Measurements from ENCODE around the gene MDM2. TPM values are rescaled to one million over a fixed set of nuclear protein-coding genes. Genes with fewer than 3 reads are reported as not detected.

MDM2 gene
- total RNA-seq, 1 experiment from 2014 or later = 118 TPM

DNA sequence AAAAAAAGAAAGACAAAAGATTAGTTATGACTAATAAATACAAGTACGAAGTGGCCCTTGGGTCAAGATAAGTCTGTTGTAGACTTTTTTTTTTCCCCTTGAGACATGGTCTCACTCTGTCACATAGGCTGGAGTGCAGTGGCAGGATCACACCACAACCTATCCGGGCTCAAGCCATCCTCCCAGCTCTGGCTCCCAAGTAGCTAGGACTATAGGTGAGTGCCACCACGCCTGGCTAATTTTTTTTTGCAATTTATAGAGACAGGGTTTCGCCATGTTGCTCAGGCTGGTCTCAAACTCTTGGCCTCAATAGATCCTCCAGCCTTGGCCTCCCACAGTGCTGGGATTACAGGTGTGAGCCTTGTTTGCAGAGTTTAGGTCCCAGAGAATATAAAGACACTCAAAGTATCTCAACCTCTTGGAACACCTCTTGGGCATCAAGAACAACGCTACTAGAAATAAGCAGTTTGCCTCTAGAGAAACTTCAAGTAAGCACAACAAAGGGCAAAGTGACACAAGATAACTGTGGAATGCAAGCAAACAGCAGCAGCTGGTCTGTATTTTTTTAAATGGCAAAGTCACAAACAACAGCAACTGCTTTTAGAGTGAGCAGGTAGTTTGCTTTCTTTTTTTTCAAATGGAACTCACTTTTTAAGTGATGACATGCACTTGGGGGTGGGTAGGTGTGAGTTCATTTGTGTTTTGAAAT is 3.9 kb upstream of the MDM2 start:
- TF ChIP-seq, protein P1, sequence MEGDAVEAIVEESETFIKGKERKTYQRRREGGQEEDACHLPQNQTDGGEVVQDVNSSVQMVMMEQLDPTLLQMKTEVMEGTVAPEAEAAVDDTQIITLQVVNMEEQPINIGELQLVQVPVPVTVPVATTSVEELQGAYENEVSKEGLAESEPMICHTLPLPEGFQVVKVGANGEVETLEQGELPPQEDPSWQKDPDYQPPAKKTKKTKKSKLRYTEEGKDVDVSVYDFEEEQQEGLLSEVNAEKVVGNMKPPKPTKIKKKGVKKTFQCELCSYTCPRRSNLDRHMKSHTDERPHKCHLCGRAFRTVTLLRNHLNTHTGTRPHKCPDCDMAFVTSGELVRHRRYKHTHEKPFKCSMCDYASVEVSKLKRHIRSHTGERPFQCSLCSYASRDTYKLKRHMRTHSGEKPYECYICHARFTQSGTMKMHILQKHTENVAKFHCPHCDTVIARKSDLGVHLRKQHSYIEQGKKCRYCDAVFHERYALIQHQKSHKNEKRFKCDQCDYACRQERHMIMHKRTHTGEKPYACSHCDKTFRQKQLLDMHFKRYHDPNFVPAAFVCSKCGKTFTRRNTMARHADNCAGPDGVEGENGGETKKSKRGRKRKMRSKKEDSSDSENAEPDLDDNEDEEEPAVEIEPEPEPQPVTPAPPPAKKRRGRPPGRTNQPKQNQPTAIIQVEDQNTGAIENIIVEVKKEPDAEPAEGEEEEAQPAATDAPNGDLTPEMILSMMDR (IDR thresholded peaks at IDR 0.05; ENCODE audit: insufficient read depth in 1 of 2, low read depth in 1 of 2, low read length in 1 of 2, severe bottlenecking in 1 of 2, unreplicated experiment in 1 of 2) = no peak
- Histone ChIP-seq H3K4me1 (peaks cover 29% of the 10 kb centered on the region), H3K9me3 (no peaks in the 10 kb centered on the region), H3K4me3 (ENCODE audit: low read depth, low read length) (no peak overlapping the region), H3K36me3 (ENCODE audit: control insufficient read depth, insufficient read depth, low read length) (no peaks in the 10 kb centered on the region), H3K27me3 (replicated peaks; ENCODE audit: control insufficient read depth, insufficient read depth, low read length) (no peaks in the 10 kb centered on the region)
- Mint-ChIP-seq H3K27ac (ENCODE audit: unreplicated experiment) (peak overlapping the region; percentile 25), H3K36me3 (ENCODE audit: insufficient read depth, unreplicated experiment) (peaks cover 24% of the 10 kb centered on the region), H3K4me3 (ENCODE audit: unreplicated experiment) (no peak overlapping the region), H3K4me1 (ENCODE audit: low read depth, unreplicated experiment) (peaks cover 23% of the 10 kb centered on the region), H3K9me3 (ENCODE audit: unreplicated experiment) (no peaks in the 10 kb centered on the region), H3K27me3 (ENCODE audit: insufficient read depth, unreplicated experiment) (no peaks in the 10 kb centered on the region)
- intact Hi-C loops (cut with micrococcal nuclease; ENCODE audit: unreplicated experiment) = loop anchor here (1.0 kb wide), 1 partner anchor 15 kb away; no protein-coding TSS in a partner anchor
- ChIA-PET POLR2A (no interaction called here), CTCF (no interaction called here)
- no TSS peak for BruUV-seq (replicated peaks)
- DNase-seq = peak in 1 of 2 experiments; percentile 24

- Histone ChIP-seq H3K4me3 (ENCODE audit: low read depth, low read length) (no peak overlapping the region), H3K4me1 (peaks cover 25% of the 10 kb centered on the region), H3K36me3 (ENCODE audit: control insufficient read depth, insufficient read depth, low read length) (no peaks in the 10 kb centered on the region), H3K27me3 (replicated peaks; ENCODE audit: control insufficient read depth, insufficient read depth, low read length) (no peaks in the 10 kb centered on the region), H3K9me3 (no peaks in the 10 kb centered on the region)
- H3K36me3 Mint-ChIP-seq (ENCODE audit: insufficient read depth, unreplicated experiment) = peaks cover 30% of the 10 kb centered on the region
- BruUV-seq (replicated peaks) = no TSS peak
- intact Hi-C loops (cut with micrococcal nuclease; ENCODE audit: unreplicated experiment) = loop anchor here (1.0 kb wide), 1 partner anchor 16 kb away; no protein-coding TSS in a partner anchor
- peak overlapping the region; percentile 25 for H3K27ac Mint-ChIP-seq (ENCODE audit: unreplicated experiment)
- ChIA-PET CTCF (no interaction called here), POLR2A (no interaction called here)
- no peaks in the 10 kb centered on the region for H3K27me3 Mint-ChIP-seq (ENCODE audit: insufficient read depth, unreplicated experiment)
- H3K9me3 Mint-ChIP-seq (ENCODE audit: unreplicated experiment) = no peaks in the 10 kb centered on the region
- no peak overlapping the region for H3K4me3 Mint-ChIP-seq (ENCODE audit: unreplicated experiment)
- TF ChIP-seq, protein P1 (IDR thresholded peaks at IDR 0.05; ENCODE audit: insufficient read depth in 1 of 2, low read depth in 1 of 2, low read length in 1 of 2, severe bottlenecking in 1 of 2, unreplicated experiment in 1 of 2) = no peak
- DNase-seq = peak; percentile 22 to 46
- H3K4me1 Mint-ChIP-seq (ENCODE audit: low read depth, unreplicated experiment) = peaks cover 22% of the 10 kb centered on the region
Observed at GRCh38 chr12:68804657-68805591, 3.1 kb upstream of the MDM2 start.

- no peak overlapping the region for H3K4me3 Mint-ChIP-seq (ENCODE audit: unreplicated experiment)
- ChIA-PET POLR2A (no interaction called here), CTCF (no interaction called here)
- H3K27ac Mint-ChIP-seq (ENCODE audit: unreplicated experiment) = peak overlapping the region; percentile 25
- no TSS peak for BruUV-seq (replicated peaks)
- H3K36me3 Mint-ChIP-seq (ENCODE audit: insufficient read depth, unreplicated experiment) = peaks cover 31% of the 10 kb centered on the region
- H3K9me3 Mint-ChIP-seq (ENCODE audit: unreplicated experiment) = no peaks in the 10 kb centered on the region
- H3K27me3 Mint-ChIP-seq (ENCODE audit: insufficient read depth, unreplicated experiment) = no peaks in the 10 kb centered on the region
- peaks cover 22% of the 10 kb centered on the region for H3K4me1 Mint-ChIP-seq (ENCODE audit: low read depth, unreplicated experiment)
- intact Hi-C loops (cut with micrococcal nuclease; ENCODE audit: unreplicated experiment) = no loop called here
- TF ChIP-seq, protein P1 (IDR thresholded peaks at IDR 0.05; ENCODE audit: insufficient read depth in 1 of 2, low read depth in 1 of 2, low read length in 1 of 2, severe bottlenecking in 1 of 2, unreplicated experiment in 1 of 2) = no peak
- Histone ChIP-seq H3K9me3 (no peaks in the 10 kb centered on the region), H3K4me3 (ENCODE audit: low read depth, low read length) (no peak overlapping the region), H3K27me3 (replicated peaks; ENCODE audit: control insufficient read depth, insufficient read depth, low read length) (no peaks in the 10 kb centered on the region), H3K36me3 (ENCODE audit: control insufficient read depth, insufficient read depth, low read length) (no peaks in the 10 kb centered on the region), H3K4me1 (peaks cover 17% of the 10 kb centered on the region)
- no peak for DNase-seq
Observed at GRCh38 chr12:68805592-68806120, 2.3 kb upstream of the MDM2 start.

Measured in Caco-2 (cell line).